Measurements from ENCODE around the gene CLASRP. TPM values are rescaled to one million over a fixed set of nuclear protein-coding genes. Genes with fewer than 3 reads are reported as not detected.

The CLASRP gene
- total and polyA plus RNA-seq, 2 donors, result 22.6 to 147 TPM

GRCh38 chr19:45035755-45036154, 3.1 kb upstream of the CLASRP start:
- Histone ChIP-seq H3K27me3 (ENCODE audit: control insufficient read depth in 2 of 2, insufficient read depth in 1 of 2, low read length in 1 of 2) (no peaks in the 10 kb centered on the region), H3K4me1 (ENCODE audit: control insufficient read depth in 2 of 2, insufficient read depth in 2 of 2, low read length in 2 of 2) (peaks cover 10 to 17% of the 10 kb centered on the region in 2 donors), H3K4me3 (ENCODE audit: low read length in 2 of 2) (no peak overlapping the region), H3K9me3 (ENCODE audit: control insufficient read depth in 2 of 2, insufficient read depth in 1 of 2, low read length in 1 of 2) (peaks cover 0 to 2% of the 10 kb centered on the region in 2 donors), H3K36me3 (ENCODE audit: control insufficient read depth in 2 of 2, insufficient read depth in 2 of 2, low read length in 1 of 2) (peaks cover 11 to 32% of the 10 kb centered on the region in 2 donors), H3K27ac (ENCODE audit: low read depth in 1 of 2, low read length in 1 of 2) (no peak overlapping the region)
- WGBS, result 97% methylated on average over 6 of the region's 6 CpGs
- no peak for DNase-seq (ENCODE audit: low read depth in 6 of 9, low spot score in 9 of 9)

DNA sequence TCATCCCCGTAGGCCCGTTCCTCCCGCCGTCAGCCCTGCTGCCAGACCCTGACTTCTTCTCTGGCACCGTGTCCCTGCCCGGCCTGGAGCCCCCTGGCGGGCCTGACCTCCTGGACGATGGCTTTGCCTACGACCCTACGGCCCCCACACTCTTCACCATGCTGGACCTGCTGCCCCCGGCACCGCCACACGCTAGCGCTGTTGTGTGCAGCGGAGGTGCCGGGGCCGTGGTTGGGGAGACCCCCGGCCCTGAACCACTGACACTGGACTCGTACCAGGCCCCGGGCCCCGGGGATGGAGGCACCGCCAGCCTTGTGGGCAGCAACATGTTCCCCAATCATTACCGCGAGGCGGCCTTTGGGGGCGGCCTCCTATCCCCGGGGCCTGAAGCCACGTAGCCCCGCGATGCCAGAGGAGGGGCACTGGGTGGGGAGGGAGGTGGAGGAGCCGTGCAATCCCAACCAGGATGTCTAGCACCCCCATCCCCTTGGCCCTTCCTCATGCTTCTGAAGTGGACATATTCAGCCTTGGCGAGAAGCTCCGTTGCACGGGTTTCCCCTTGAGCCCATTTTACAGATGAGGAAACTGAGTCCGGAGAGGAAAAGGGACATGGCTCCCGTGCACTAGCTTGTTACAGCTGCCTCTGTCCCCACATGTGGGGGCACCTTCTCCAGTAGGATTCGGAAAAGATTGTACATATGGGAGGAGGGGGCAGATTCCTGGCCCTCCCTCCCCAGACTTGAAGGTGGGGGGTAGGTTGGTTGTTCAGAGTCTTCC, 1.3 kb upstream of the CLASRP start:
- H3K4me1 ChIP-seq (ENCODE audit: control insufficient read depth in 2 of 2, insufficient read depth in 2 of 2, low read length in 2 of 2), result peaks cover 10 to 17% of the 10 kb centered on the region in 2 donors
- H3K36me3 ChIP-seq (ENCODE audit: control insufficient read depth in 2 of 2, insufficient read depth in 2 of 2, low read length in 1 of 2), result peaks cover 22 to 44% of the 10 kb centered on the region in 2 donors
- no peak overlapping the region for H3K4me3 ChIP-seq (ENCODE audit: low read length in 2 of 2)
- DNase-seq (ENCODE audit: low read depth in 6 of 9, low spot score in 9 of 9), result no peak
- no peak overlapping the region for H3K27ac ChIP-seq (ENCODE audit: low read depth in 1 of 2, low read length in 1 of 2)
- 98% methylated on average over 37 of the region's 37 CpGs for WGBS
- peaks cover 0 to 2% of the 10 kb centered on the region in 2 donors for H3K9me3 ChIP-seq (ENCODE audit: control insufficient read depth in 2 of 2, insufficient read depth in 1 of 2, low read length in 1 of 2)
- no peaks in the 10 kb centered on the region for H3K27me3 ChIP-seq (ENCODE audit: control insufficient read depth in 2 of 2, insufficient read depth in 1 of 2, low read length in 1 of 2)

DNA sequence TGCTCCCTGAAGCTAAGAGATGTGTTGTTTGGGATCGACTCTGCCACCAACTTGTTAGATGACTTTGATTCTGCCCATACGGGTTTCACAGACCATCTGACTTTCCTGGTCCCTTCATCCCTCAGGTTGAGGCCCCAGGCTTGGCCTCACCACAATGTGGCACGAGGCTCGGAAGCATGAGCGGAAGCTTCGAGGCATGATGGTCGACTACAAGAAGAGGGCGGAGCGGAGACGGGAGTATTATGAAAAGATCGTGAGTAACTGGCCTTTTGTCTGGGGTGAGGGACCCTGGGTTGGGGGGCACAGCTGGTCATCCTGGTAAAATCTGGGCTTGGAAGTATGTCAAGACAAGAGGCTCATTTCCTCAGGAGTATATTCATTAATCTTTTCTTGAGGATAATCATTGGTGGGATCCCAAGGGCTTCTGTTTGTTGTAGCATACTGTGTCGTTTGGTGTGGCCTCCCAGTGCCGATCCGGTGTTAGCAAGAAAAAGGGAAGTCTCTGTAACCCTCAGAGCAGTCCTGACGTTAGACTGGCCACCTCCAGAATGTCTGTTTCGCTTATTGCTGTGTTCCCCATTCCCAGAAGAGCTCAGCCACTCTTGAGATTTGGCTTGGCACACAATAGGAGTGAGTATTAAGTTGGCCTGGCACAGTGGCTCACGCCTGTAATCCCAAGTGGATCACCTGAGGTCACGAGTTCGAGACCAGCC, 1.4 kb downstream of the CLASRP start:
- H3K4me1 ChIP-seq (ENCODE audit: control insufficient read depth in 2 of 2, insufficient read depth in 2 of 2, low read length in 2 of 2), result peaks cover 10 to 17% of the 10 kb centered on the region in 2 donors
- WGBS, result 79% methylated on average over 19 of the region's 19 CpGs
- DNase-seq (ENCODE audit: low read depth in 6 of 9, low spot score in 9 of 9), result peak in 1 of 9 donors; percentile 18
- no peaks in the 10 kb centered on the region for H3K27me3 ChIP-seq (ENCODE audit: control insufficient read depth in 2 of 2, insufficient read depth in 1 of 2, low read length in 1 of 2)
- peaks cover 32 to 57% of the 10 kb centered on the region in 2 donors for H3K36me3 ChIP-seq (ENCODE audit: control insufficient read depth in 2 of 2, insufficient read depth in 2 of 2, low read length in 1 of 2)
- peaks cover 0 to 2% of the 10 kb centered on the region in 2 donors for H3K9me3 ChIP-seq (ENCODE audit: control insufficient read depth in 2 of 2, insufficient read depth in 1 of 2, low read length in 1 of 2)
- no peak overlapping the region for H3K4me3 ChIP-seq (ENCODE audit: low read length in 2 of 2)
- H3K27ac ChIP-seq (ENCODE audit: low read depth in 1 of 2, low read length in 1 of 2), result peak overlapping the region in 1 of 2 donors; percentile 42

GRCh38 chr19:45041125-45041524, 2.3 kb downstream of the CLASRP start:
- H3K4me1 ChIP-seq (ENCODE audit: control insufficient read depth in 2 of 2, insufficient read depth in 2 of 2, low read length in 2 of 2), result peaks cover 10 to 17% of the 10 kb centered on the region in 2 donors
- no peak for DNase-seq (ENCODE audit: low read depth in 6 of 9, low spot score in 9 of 9)
- 91% methylated on average over 6 of the region's 6 CpGs for WGBS
- H3K9me3 ChIP-seq (ENCODE audit: control insufficient read depth in 2 of 2, insufficient read depth in 1 of 2, low read length in 1 of 2), result peaks cover 0 to 2% of the 10 kb centered on the region in 2 donors
- H3K27ac ChIP-seq (ENCODE audit: low read depth in 1 of 2, low read length in 1 of 2), result no peak overlapping the region
- no peak overlapping the region for H3K4me3 ChIP-seq (ENCODE audit: low read length in 2 of 2)
- H3K36me3 ChIP-seq (ENCODE audit: control insufficient read depth in 2 of 2, insufficient read depth in 2 of 2, low read length in 1 of 2), result peaks cover 41 to 62% of the 10 kb centered on the region in 2 donors
- H3K27me3 ChIP-seq (ENCODE audit: control insufficient read depth in 2 of 2, insufficient read depth in 1 of 2, low read length in 1 of 2), result no peaks in the 10 kb centered on the region

DNA sequence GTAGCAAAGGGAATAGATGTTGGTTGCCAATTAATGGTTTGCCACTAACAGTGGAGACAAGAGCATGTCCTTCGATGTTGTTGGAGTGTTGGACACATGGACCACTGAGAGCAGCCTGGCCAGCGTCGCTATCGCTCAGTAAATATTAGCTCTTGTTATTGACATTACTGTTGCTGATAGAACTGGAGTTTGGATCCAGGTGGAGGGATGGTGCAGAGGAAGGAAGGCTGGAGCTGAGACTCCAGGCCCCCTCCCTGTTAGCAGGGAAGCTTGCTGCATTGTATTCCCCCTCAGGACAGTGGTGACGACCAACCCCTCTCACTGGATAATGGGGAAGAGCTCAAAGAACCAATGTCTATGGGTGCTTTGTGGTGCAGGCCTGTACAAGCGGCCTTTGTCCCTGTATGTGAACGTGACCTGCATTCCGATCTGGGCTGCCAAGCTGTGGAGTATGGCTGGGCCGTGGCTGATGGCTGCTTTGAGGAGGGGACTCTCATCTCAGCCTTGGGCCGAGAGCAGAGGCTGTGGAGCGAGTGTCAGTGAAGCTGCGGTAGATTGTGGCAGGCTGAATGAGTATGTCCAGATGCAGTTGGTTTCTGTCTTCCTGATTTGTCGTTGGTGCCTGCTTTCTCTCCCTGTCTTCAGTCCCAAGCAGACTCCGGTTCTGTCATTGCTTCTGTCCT, 7.0 kb downstream of the CLASRP start:
- WGBS, result 97% methylated on average over 14 of the region's 14 CpGs
- H3K36me3 ChIP-seq (ENCODE audit: control insufficient read depth in 2 of 2, insufficient read depth in 2 of 2, low read length in 1 of 2), result peaks cover 43 to 52% of the 10 kb centered on the region in 2 donors
- H3K27me3 ChIP-seq (ENCODE audit: control insufficient read depth in 2 of 2, insufficient read depth in 1 of 2, low read length in 1 of 2), result no peaks in the 10 kb centered on the region
- DNase-seq (ENCODE audit: low read depth in 6 of 9, low spot score in 9 of 9), result no peak
- no peaks in the 10 kb centered on the region for H3K4me1 ChIP-seq (ENCODE audit: control insufficient read depth in 2 of 2, insufficient read depth in 2 of 2, low read length in 2 of 2)
- no peak overlapping the region for H3K4me3 ChIP-seq (ENCODE audit: low read length in 2 of 2)
- H3K27ac ChIP-seq (ENCODE audit: low read depth in 1 of 2, low read length in 1 of 2), result no peak overlapping the region
- H3K9me3 ChIP-seq (ENCODE audit: control insufficient read depth in 2 of 2, insufficient read depth in 1 of 2, low read length in 1 of 2), result no peaks in the 10 kb centered on the region

- H3K36me3 ChIP-seq (ENCODE audit: control insufficient read depth in 2 of 2, insufficient read depth in 2 of 2, low read length in 1 of 2), result peaks cover 42 to 48% of the 10 kb centered on the region in 2 donors
- no peak for DNase-seq (ENCODE audit: low read depth in 6 of 9, low spot score in 9 of 9)
- H3K4me3 ChIP-seq (ENCODE audit: low read length in 2 of 2), result no peak overlapping the region
- H3K9me3 ChIP-seq (ENCODE audit: control insufficient read depth in 2 of 2, insufficient read depth in 1 of 2, low read length in 1 of 2), result no peaks in the 10 kb centered on the region
- H3K4me1 ChIP-seq (ENCODE audit: control insufficient read depth in 2 of 2, insufficient read depth in 2 of 2, low read length in 2 of 2), result no peaks in the 10 kb centered on the region
- no peak overlapping the region for H3K27ac ChIP-seq (ENCODE audit: low read depth in 1 of 2, low read length in 1 of 2)
- 97% methylated on average over 7 of the region's 7 CpGs for WGBS
- H3K27me3 ChIP-seq (ENCODE audit: control insufficient read depth in 2 of 2, insufficient read depth in 1 of 2, low read length in 1 of 2), result no peaks in the 10 kb centered on the region
Observed at GRCh38 chr19:45046355-45046754, 7.5 kb downstream of the CLASRP start.

DNA sequence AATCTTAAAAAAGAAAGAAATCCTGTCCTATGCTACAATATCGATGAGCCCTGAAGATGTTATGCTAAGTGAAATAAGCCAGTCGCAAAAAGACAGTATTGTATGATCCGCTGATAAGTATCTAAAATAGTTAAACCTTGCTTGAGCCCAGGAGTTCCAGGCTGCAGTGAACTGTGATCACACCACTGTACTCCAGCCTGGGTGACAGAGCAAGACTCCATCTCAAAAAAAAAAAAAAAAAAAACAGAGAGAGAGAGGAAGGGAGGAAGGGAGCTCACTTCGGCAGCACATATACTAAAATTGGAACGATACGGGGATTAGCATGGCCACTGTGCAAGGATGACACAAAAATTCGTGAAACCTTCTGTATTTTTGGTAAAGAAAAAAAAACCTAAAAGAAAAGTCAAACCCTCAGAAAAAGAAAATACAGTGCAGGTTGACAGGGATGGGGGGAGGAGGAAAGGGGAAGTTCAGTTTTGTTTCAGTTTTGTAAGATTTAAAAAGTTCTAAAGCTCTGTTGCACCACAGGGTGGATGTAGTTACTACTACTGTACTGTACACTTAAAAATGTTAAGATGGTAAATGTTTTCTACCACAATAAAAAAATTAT, 8.4 kb downstream of the CLASRP start:
- WGBS, result 46% methylated on average over 7 of the region's 7 CpGs
- H3K27ac ChIP-seq (ENCODE audit: low read depth in 1 of 2, low read length in 1 of 2), result no peak overlapping the region
- no peaks in the 10 kb centered on the region for H3K9me3 ChIP-seq (ENCODE audit: control insufficient read depth in 2 of 2, insufficient read depth in 1 of 2, low read length in 1 of 2)
- peaks cover 40 to 44% of the 10 kb centered on the region in 2 donors for H3K36me3 ChIP-seq (ENCODE audit: control insufficient read depth in 2 of 2, insufficient read depth in 2 of 2, low read length in 1 of 2)
- H3K4me1 ChIP-seq (ENCODE audit: control insufficient read depth in 2 of 2, insufficient read depth in 2 of 2, low read length in 2 of 2), result no peaks in the 10 kb centered on the region
- H3K4me3 ChIP-seq (ENCODE audit: low read length in 2 of 2), result no peak overlapping the region
- H3K27me3 ChIP-seq (ENCODE audit: control insufficient read depth in 2 of 2, insufficient read depth in 1 of 2, low read length in 1 of 2), result no peaks in the 10 kb centered on the region
- DNase-seq (ENCODE audit: low read depth in 6 of 9, low spot score in 9 of 9), result peak in 1 of 9 donors; percentile 11

- Histone ChIP-seq H3K27ac (ENCODE audit: low read depth in 1 of 2, low read length in 1 of 2) (no peak overlapping the region), H3K4me1 (ENCODE audit: control insufficient read depth in 2 of 2, insufficient read depth in 2 of 2, low read length in 2 of 2) (no peaks in the 10 kb centered on the region), H3K9me3 (ENCODE audit: control insufficient read depth in 2 of 2, insufficient read depth in 1 of 2, low read length in 1 of 2) (no peaks in the 10 kb centered on the region), H3K36me3 (ENCODE audit: control insufficient read depth in 2 of 2, insufficient read depth in 2 of 2, low read length in 1 of 2) (peaks cover 45 to 48% of the 10 kb centered on the region in 2 donors), H3K27me3 (ENCODE audit: control insufficient read depth in 2 of 2, insufficient read depth in 1 of 2, low read length in 1 of 2) (no peaks in the 10 kb centered on the region), H3K4me3 (ENCODE audit: low read length in 2 of 2) (no peak overlapping the region)
- no peak for DNase-seq (ENCODE audit: low read depth in 6 of 9, low spot score in 9 of 9)
- 96% methylated on average over 8 of the region's 8 CpGs for WGBS
Observed at GRCh38 chr19:45049073-45049736, 10.4 kb downstream of the CLASRP start.

All from thymus (tissue), 11 donors.